GM13976 (cell line): ENCODE measurements around the gene OR12D2.
"Not testable (repeated sequence)": the region's sequence is repeated elsewhere in the genome, so short reads cannot be mapped to it uniquely, and the experiment has no call there.

ENCODE experiments used
- DNase-seq: peaks from one replicate; pipeline ENCODE4 v3.0.0; 2012; ENCODE audit warnings: low spot score
- CTCF ChIP-seq: IDR thresholded peaks from 2 replicates; pipeline ENCODE4 v1.5.1; 2012; ENCODE audit warnings: borderline replicate concordance, mild to moderate bottlenecking; ENCODE audit not compliant: insufficient read depth; ENCODE audit errors: extremely low read depth, missing control alignments, control extremely low read depth
- in situ Hi-C: fragments of 300-500 bp; cut with MboI; formaldehyde crosslinking; loops from one replicate; pipeline ENCODE4 v1.12.0; 2022; ENCODE audit warnings: low sequenced_read_pairs, mixed read lengths, inconsistent platforms; ENCODE audit not compliant: unreplicated experiment

The OR12D2 gene

GRCh38 chr6:29425075-29425474 is 29.6 kb downstream of the OR12D2 start:
- TF ChIP-seq CTCF: no peak
- DNase-seq: no peak
- in situ Hi-C loops: no loop called here

DNA sequence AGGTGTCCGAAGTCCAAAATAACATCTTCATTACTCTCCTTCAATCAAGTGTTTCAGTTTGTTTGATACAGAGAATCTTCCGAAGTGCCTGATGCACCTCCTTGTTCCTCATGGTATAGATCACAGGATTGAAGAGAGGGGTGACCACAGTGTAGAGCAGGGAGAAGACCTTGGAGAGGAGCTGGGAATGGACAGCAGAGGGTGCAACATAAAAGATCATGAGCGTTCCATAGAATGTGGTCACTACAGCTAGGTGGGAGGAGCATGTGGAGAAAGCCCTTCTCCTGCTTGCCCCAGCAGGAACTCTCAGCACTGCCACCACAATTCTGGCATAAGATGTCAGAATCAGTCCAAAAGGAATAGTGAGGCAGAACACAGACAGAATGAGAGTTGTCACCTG is 31.2 kb downstream of the OR12D2 start:
- TF ChIP-seq CTCF: no peak

DNA sequence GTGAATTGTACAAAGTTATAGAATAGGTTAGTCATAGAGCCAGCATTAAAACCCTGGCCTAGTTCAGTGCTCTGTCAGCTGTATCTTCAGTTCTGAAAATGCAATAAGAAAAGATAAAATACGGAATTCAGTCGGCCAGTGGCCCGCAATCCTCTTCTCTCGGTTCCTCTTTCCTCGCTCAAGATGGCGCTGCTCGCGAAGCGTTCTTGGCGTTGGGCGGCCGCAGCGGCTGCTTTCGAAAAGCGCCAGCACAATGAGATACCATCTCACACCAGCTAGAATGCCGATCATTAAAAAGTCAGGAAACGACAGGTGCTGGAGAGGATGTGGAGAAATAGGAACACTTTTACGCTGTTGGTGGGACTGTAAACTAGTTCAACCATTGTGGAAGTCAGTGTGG is 41.3 kb downstream of the OR12D2 start:
- in situ Hi-C loops: not testable (repeated sequence)

More for the DNA sequence above, 31.2 kb downstream of the OR12D2 start:
- DNase-seq: no peak
- in situ Hi-C loops: no loop called here

GRCh38 chr6:29439006-29439405 is 43.6 kb downstream of the OR12D2 start, which contains the start of gene OR10C1:
OR10C1 (plus strand) TSS chr6:29439306; CDS start chr6:29440016, 710 bp downstream.
- TF ChIP-seq CTCF: no peak
- in situ Hi-C loops: no loop called here
- no peak for DNase-seq

More for the DNA sequence above, 41.3 kb downstream of the OR12D2 start:
- not testable (repeated sequence) for DNase-seq

DNA sequence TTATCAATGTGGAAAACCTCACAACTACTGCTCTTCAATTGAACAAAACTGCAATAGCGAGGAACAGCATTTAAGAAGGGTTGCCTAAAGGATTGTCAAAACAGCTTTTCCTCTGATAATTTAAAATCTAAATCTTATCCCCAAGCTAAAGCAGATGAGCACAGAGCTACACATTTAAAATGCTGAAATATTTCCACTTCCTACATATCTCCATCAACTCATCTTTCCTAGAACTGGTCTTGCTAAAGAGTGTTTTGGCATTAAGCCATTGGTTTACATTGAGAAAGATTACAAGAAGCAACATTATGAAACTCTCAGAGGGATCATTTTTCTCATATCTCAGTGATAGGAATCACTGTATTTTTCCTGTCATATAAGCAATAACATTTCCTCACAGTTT is 47.3 kb downstream of the OR12D2 start:
- in situ Hi-C loops: no loop called here
- TF ChIP-seq CTCF: no peak
- DNase-seq: no peak

- in situ Hi-C loops: not testable (repeated sequence)
Observed at GRCh38 chr6:29444031-29444430, 48.6 kb downstream of the OR12D2 start.

More at GRCh38 chr6:29444031-29444430, 48.6 kb downstream of the OR12D2 start:
- not testable (repeated sequence) for DNase-seq
